Astrocyte of the hippocampus (primary cell): Measurements from ENCODE around the gene MDK.
"Not testable (repeated sequence)": the region's sequence is repeated elsewhere in the genome, so short reads cannot be mapped to it uniquely, and the experiment has no call there.

ENCODE experiments used
- DNase-seq: peaks from one replicate; pipeline ENCODE4 v3.0.0; 2011; ENCODE audit warnings: low read depth, low spot score

The MDK gene

DNA sequence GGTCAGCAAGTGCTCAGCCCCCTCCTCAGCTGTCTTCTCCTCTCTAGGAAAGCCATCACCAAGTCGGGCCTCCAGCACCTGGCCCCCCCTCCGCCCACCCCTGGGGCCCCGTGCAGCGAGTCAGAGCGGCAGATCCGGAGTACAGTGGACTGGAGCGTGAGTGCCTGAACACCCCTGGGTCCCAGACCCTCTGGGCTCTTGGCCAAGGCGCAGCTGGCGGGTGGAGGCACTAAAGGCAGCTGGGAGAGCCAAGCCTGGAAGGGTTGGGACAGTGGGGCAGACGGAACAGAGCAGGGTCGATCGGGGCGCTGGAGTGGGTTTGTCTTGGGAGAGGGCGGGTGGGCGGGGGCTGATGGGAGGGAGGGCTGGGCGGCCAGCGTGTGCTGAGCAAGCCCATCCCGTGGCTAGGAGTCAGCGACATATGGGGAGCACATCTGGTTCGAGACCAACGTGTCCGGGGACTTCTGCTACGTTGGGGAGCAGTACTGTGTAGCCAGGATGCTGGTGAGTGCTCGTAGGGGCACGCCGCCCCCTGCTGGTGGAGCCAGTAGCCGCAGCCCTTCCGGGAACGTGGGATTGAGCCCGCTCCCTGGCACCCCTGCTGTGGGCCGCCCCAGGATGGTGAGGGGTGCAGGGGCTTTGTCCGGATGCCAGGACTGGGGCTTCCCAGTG, 14.1 kb upstream of the MDK start:
- peak; percentile 74 for DNase-seq

- no peak for DNase-seq
Observed at GRCh38 chr11:46367916-46368267, 13.6 kb upstream of the MDK start.

DNA sequence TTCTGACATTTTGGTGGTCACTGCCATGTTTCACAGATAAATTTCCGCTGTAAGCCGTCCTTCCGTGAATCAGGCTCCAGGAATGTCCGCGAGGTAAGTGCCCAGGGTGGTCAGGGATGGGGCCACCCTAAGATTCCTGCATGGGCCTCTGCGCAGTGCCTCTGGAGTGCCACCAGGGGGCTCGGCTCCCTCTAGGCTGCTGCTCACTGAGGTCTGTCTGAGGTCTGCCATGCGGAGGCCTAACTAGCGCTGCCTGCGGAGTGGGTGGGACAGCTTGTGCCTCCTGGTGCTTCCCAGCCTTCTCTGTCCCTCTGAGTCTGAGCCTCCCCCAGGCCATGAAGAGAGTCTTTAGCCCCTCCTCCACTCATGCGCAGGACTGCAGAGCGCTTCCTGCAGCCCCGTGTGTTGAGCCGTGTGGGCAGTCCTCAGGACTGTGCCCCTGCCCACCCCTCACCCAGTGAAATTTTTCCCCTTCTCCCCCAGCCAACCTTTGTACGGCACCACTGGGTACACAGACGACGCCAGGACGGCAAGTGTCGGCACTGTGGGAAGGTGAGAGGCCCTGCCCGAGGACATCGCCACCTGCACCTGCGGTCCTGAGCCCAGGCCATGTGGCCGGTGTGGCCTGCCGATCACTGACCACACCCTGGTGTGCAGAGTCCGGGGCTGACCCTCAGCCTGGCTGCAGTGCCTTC, 11.9 kb upstream of the MDK start:
- DNase-seq: peak; percentile 90

DNA sequence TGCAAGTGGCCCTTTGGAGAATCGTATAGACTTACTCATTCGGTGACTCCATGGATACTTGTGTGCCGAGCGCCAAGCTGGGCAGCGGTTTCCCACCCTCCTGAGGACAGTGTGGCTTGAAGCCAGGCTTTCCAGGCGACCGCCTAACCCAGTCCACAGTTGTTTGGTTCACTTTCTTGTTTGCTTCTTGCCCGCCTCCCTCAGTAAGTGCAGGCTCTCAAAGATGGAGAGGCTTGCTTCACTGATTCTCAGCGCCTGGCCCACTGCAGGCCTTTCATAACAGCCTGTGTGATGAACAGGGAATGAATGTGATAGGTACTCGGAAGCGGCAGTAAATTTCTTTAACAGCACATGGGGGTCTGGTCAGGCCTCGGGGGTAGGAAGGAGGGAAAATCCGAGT, 11.2 kb upstream of the MDK start:
- DNase-seq: no peak

DNA sequence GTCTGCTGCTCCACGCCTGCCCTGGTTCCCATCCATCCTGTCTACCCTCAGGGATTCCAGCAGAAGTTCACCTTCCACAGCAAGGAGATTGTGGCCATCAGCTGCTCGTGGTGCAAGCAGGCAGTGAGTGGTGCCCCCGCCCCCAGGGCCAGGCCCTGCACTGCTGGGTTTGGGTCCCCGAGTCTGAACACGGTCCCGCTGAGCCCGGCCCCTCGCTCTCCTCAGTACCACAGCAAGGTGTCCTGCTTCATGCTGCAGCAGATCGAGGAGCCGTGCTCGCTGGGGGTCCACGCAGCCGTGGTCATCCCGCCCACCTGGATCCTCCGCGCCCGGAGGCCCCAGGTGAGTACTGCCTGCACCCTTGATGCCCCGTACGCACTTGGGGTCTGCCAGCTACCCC, 10.2 kb upstream of the MDK start:
- DNase-seq: not testable (repeated sequence)

- no peak for DNase-seq
Observed at GRCh38 chr11:46372086-46372485, 9.4 kb upstream of the MDK start.

GRCh38 chr11:46372501-46372900, 9.0 kb upstream of the MDK start:
- not testable (repeated sequence) for DNase-seq

DNA sequence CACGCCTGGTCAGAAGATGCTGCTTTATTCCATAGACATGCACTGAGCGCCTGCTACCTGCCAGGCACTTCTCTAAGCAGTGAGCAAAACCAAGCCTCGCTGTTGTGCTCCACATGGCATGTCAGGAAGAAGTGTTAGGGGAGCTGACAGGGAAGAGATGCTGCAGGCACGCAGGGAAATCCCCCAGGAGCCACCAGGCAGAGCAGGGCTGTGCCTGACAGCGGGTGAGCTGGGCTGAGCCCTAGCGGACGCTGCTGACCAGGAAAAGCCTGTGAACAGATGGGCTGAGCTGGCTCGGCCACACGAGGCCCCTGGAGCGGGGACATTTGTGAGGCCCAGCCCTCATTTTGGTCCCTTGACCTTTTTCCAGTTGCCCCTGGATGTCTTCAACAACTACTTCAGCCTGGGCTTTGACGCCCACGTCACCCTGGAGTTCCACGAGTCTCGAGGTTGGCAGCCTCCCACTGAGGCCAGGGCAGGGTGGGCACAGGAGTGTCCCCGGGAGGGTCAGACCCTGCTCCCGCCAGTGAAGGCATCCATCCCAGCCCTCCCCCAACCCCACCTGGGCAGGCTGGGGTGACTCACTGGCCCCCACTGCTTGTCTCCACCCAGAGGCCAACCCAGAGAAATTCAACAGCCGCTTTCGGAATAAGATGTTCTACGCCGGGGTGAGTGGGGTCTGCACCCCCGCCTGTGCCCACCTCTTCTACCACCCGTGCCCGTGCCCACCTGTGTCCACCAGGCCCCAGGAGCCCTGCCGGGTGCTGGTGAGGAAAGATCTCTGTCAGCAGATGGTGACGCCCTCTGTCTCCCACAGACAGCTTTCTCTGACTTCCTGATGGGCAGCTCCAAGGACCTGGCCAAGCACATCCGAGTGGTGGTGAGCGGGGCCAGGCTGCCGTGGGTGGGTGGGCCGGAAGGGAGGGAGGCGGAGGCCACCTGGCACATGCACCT, 7.4 kb upstream of the MDK start:
- no peak for DNase-seq

DNA sequence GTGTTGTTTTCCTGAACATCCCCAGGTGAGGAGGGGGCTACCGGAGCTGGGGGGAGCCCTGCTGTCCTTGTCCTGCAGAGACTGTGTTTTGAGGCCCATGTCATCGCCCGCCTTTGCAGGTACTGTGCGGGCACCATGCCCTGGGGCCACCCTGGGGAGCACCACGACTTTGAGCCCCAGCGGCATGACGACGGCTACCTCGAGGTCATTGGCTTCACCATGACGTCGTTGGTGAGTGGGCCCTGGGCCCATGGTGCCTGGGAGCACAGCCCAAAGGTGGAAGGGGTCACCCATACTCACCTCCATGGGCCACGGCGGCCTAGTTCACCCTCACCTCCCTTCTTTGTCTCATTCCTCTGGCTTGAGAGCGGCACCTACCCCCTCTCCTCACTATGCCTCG, 6.7 kb upstream of the MDK start:
- DNase-seq: no peak

- DNase-seq: no peak
Observed at GRCh38 chr11:46375392-46376101, 5.9 kb upstream of the MDK start.

GRCh38 chr11:46376258-46377050, 5.0 kb upstream of the MDK start:
- no peak for DNase-seq

GRCh38 chr11:46377290-46377689, 4.2 kb upstream of the MDK start:
- DNase-seq: no peak

DNA sequence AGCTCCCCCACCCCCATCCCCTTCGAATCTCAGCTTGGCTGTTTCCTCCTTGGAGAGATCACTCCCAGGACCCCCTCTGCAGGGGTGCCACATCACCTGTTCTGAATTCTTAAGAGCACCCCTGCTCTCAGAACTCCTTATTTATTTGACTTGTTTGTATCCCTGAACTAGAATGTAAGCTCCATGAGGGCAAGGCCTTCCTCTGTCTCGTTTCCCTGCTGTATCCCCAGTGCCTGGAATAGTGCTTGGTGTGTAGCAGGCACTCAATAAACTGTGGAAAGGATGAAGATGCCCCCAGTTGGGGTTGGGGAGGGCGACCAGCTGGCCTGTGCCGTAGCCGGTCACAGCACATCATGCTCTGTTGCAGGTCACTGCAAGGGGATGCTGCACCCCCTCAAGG, 3.6 kb upstream of the MDK start:
- no peak for DNase-seq

- DNase-seq: no peak
Observed at GRCh38 chr11:46378296-46378695, 3.2 kb upstream of the MDK start.

DNA sequence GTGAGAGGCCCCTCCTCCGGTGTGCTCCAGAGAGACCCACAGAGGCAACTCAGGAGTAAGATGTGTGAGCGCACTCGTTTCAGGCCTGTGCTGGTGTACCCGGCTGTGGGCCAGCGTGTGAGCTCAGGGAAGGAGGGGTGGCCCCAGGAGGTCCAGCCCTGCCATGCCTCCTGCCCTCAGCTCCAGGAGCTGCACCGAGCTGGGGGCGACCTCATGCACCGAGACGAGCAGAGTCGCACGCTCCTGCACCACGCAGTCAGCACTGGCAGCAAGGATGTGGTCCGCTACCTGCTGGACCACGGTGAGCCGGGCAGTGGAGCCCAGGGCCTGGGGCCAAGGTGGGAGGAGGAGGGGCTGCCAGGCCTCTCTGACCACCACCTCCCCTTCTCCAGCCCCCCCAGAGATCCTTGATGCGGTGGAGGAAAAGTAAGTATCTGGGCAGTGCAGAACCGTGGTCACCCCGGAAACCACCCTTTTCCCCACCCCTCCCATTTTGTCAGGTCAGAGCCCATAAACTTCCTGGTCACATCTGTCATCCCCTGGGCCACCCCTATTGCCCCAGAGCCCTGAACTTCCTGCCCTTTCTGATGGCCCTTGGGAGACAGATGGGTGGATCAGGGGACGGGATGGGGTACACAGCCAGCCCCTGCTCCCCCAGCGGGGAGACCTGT, 2.5 kb upstream of the MDK start:
- DNase-seq: no peak

DNA sequence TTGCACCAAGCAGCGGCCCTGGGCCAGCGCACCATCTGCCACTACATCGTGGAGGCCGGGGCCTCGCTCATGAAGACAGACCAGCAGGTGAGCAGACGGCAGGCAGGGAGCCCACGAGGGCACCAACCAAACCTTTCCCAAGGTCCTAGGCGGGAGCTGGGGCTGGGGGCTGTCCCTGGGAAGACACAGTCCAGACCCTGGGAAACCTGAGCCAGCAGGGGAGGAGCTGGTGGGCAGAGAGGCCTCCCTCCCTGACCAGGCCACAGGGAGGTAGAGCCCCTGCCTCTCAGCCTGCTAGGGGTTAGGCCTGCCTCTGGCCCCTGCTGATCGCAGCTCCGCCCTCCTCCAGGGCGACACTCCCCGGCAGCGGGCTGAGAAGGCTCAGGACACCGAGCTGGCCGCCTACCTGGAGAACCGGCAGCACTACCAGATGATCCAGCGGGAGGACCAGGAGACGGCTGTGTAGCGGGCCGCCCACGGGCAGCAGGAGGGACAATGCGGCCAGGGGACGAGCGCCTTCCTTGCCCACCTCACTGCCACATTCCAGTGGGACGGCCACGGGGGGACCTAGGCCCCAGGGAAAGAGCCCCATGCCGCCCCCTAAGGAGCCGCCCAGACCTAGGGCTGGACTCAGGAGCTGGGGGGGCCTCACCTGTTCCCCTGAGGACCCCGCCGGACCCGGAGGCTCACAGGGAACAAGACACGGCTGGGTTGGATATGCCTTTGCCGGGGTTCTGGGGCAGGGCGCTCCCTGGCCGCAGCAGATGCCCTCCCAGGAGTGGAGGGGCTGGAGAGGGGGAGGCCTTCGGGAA, 1.8 kb upstream of the MDK start:
- not testable (repeated sequence) for DNase-seq

DNA sequence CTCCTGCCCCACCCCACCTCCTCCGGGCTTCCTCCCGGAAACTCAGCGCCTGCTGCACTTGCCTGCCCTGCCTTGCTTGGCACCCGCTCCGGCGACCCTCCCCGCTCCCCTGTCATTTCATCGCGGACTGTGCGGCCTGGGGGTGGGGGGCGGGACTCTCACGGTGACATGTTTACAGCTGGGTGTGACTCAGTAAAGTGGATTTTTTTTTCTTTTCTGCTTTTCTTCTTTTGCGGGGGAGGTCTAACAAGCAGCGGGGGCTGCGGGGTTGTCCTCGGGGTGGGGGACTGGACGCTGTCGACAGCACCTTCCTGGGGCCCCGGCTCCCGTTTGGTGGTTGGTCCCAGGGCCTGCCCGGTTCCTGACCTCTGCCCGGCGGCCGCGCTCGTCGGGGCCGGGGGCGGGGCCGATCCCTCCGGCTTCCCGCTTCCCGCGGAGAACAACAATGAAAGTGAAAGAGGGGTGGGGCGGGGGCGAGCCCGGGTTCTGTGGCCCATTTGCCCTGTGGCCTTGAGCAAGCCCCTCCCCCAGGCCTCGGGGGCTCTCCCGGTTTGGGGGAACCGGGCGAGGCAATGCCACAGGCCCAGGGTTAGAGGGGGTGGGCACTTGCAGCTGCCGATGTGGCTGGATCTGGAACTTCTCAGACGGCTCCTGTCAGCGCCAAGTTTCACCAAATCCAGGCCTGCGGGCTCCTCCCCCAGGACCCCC, 975 bp upstream of the MDK start:
- DNase-seq: peak; percentile 71

- DNase-seq: peak; percentile 70
Observed at GRCh38 chr11:46381819-46382645, 563 bp downstream of the MDK start.
